Smooth muscle cell (in vitro differentiated cells): ENCODE data around the gene USP24. TPM values are rescaled to one million over a fixed set of nuclear protein-coding genes. Genes with fewer than 3 reads are reported as not detected.

Experiments used
- DNase-seq: peaks from one replicate; lab custom pipeline; 2025; ENCODE audit not compliant: unreplicated experiment; lab: John Stamatoyannopoulos, UW
- H2AFZ ChIP-seq: fragments of 200-600 bp; sonication (generic); 2 replicates; pipeline ENCODE4 v1.6.0; 2016; ENCODE audit warnings: antibody characterized with exemption, low read depth, mild to moderate bottlenecking
- H3F3A ChIP-seq: fragments of 200-600 bp; sonication (generic); 2 replicates; pipeline ENCODE4 v1.6.0; 2017; ENCODE audit warnings: antibody characterized with exemption, low read depth
- H3K27ac ChIP-seq: fragments of 200-600 bp; sonication (generic); 2 replicates; pipeline ENCODE4 v1.5.1; 2016; ENCODE audit warnings: low read depth, mild to moderate bottlenecking
- H3K27me3 ChIP-seq: fragments of 200-600 bp; sonication (generic); 2 replicates; pipeline ENCODE4 v1.6.1; 2016; ENCODE audit warnings: low read depth, mild to moderate bottlenecking
- H3K36me3 ChIP-seq: fragments of 200-600 bp; sonication (generic); 2 replicates; pipeline ENCODE4 v1.5.1; 2016; ENCODE audit warnings: low read depth
- H3K4me1 ChIP-seq: fragments of 200-600 bp; sonication (generic); 2 replicates; pipeline ENCODE4 v1.5.1; 2016; ENCODE audit warnings: low read depth
- H3K4me2 ChIP-seq: fragments of 200-600 bp; sonication (generic); 2 replicates; pipeline ENCODE4 v1.6.0; 2016; ENCODE audit warnings: mild to moderate bottlenecking
- H3K4me3 ChIP-seq: fragments of 200-600 bp; sonication (generic); 2 replicates; pipeline ENCODE4 v1.5.1; 2016; ENCODE audit warnings: mild to moderate bottlenecking
- H3K79me2 ChIP-seq: fragments of 200-600 bp; sonication (generic); 2 replicates; pipeline ENCODE4 v1.6.0; 2016; ENCODE audit warnings: low read depth, mild to moderate bottlenecking
- H3K9ac ChIP-seq: fragments of 200-600 bp; sonication (generic); 2 replicates; pipeline ENCODE4 v1.6.0; 2016; ENCODE audit warnings: low read depth
- H3K9me3 ChIP-seq: fragments of 200-600 bp; sonication (generic); replicated peaks from 2 replicates; pipeline ENCODE4 v1.5.1; 2016; ENCODE audit warnings: low read depth
- H4K20me1 ChIP-seq: fragments of 200-600 bp; sonication (generic); 2 replicates; pipeline ENCODE4 v1.6.0; 2016; ENCODE audit warnings: low read depth
- WGBS: methylation state at CpG from one replicate; pipeline ENCODE4 v1.1.7; 2016; ENCODE audit warnings: low lambda C conversion rate; 5-methylcytosine and 5-hydroxymethylcytosine counted together
- polyA plus RNA-seq: library from polyadenylated mRNA; unstranded; fragments of >200 nt; fragmentation: Nextera tagmentation; extraction: Ambion mirVana; gene quantifications from 2 replicates; pipeline ENCODE4 v1.2.1, GENCODE V29; 2016
- total RNA-seq: library from RNA; depleted of rRNA; stranded (reverse); fragments of >200 nt; gene quantifications from 2 replicates; pipeline ENCODE4 v1.2.3, GENCODE V29; 2014
- TF ChIP-seq, protein P1 (sequence below): fragments of 200-600 bp; sonication (generic); IDR thresholded peaks from 2 replicates; pipeline ENCODE4 v1.5.1; 2017; ENCODE audit warnings: borderline replicate concordance, mild to moderate bottlenecking, antibody characterized with exemption; ENCODE audit not compliant: insufficient read depth, poor library complexity, severe bottlenecking

Gene USP24
- total and polyA plus RNA-seq, 2 experiments from 2014 or later: 3.6 to 25.9 TPM

DNA sequence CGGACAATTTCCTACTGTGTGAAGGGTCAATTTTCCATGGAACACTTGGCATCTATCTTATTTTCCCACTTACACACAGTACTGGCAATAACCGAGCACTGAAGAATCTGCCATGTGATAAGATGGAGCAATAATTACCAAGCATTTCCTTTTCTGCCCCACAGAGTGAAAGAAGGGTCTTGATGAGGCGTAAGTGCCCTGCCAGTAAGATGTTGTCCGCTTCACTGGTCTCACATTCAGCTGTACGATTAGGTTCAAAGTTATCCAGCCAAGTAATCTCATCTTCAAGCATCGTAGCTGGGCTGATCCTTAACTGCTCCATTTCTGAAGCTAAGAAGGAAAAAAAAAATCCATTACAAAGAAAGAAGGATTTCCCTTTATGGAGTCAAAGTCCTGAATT is 108.1 kb downstream of the USP24 start:
- H3K36me3 ChIP-seq: peaks cover 40% of the 10 kb centered on the region
- TF ChIP-seq, protein P1, sequence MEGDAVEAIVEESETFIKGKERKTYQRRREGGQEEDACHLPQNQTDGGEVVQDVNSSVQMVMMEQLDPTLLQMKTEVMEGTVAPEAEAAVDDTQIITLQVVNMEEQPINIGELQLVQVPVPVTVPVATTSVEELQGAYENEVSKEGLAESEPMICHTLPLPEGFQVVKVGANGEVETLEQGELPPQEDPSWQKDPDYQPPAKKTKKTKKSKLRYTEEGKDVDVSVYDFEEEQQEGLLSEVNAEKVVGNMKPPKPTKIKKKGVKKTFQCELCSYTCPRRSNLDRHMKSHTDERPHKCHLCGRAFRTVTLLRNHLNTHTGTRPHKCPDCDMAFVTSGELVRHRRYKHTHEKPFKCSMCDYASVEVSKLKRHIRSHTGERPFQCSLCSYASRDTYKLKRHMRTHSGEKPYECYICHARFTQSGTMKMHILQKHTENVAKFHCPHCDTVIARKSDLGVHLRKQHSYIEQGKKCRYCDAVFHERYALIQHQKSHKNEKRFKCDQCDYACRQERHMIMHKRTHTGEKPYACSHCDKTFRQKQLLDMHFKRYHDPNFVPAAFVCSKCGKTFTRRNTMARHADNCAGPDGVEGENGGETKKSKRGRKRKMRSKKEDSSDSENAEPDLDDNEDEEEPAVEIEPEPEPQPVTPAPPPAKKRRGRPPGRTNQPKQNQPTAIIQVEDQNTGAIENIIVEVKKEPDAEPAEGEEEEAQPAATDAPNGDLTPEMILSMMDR: no peak
- H3K79me2 ChIP-seq: no peaks in the 10 kb centered on the region

DNA sequence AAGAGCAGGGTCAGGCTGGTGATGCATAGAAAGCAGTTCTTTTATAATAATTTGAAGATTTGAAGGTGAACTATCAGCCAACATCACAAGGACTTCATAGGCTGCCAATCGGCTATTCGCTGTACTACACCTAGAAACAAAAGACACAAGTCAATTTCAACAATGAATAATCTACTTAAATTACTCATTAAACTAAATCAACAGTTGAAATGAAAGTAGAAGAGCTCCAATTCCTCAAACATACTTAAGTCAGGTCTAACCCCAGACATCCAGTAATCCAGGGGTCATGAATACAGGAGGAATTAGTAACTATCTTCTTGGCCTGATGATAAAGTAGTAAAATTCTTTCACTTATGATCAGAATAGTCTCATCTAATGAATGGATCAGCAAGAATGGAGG is 111.3 kb downstream of the USP24 start:
- H3F3A ChIP-seq: no peaks in the 10 kb centered on the region
- no peaks in the 10 kb centered on the region for H3K27me3 ChIP-seq
- WGBS: 99% methylated on average over 2 of the region's 2 CpGs
- no peak overlapping the region for H3K27ac ChIP-seq
- no peaks in the 10 kb centered on the region for H3K9me3 ChIP-seq
- TF ChIP-seq, protein P1: no peak
- no peak overlapping the region for H3K9ac ChIP-seq
- no peaks in the 10 kb centered on the region for H3K4me1 ChIP-seq
- no peak for DNase-seq
- H3K4me2 ChIP-seq: no peak overlapping the region
- no peaks in the 10 kb centered on the region for H4K20me1 ChIP-seq
- no peaks in the 10 kb centered on the region for H3K79me2 ChIP-seq
- peaks cover 28% of the 10 kb centered on the region for H3K36me3 ChIP-seq
- no peak overlapping the region for H3K4me3 ChIP-seq
- H2AFZ ChIP-seq: no peak overlapping the region

More for the DNA sequence above, 108.1 kb downstream of the USP24 start:
- no peak overlapping the region for H3K4me3 ChIP-seq
- H3K9ac ChIP-seq: no peak overlapping the region
- no peak for DNase-seq
- H3K27me3 ChIP-seq: no peaks in the 10 kb centered on the region
- no peak overlapping the region for H3K4me2 ChIP-seq
- H3F3A ChIP-seq: no peaks in the 10 kb centered on the region
- no peaks in the 10 kb centered on the region for H3K4me1 ChIP-seq
- H2AFZ ChIP-seq: no peak overlapping the region
- 79% methylated on average over 6 of the region's 6 CpGs for WGBS
- no peak overlapping the region for H3K27ac ChIP-seq
- H4K20me1 ChIP-seq: no peaks in the 10 kb centered on the region
- H3K9me3 ChIP-seq: no peaks in the 10 kb centered on the region

DNA sequence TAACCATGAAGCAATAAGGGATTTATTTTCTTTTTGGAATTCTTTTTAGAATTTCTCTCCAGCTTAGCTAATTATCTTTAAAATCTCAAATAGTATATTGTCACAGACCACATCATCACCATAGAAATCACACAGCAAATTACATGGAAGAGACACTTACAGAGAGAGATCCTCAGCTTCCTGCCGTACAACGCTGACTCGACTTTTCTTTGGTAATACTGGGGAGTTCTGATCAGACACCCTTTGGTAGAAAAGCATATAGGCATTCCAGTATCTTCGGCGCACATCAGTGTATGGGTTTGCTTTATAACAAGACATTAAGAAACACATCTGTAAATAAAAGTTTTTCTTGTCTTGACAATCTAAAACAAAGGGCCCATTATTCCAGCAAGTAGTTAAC is 120.1 kb downstream of the USP24 start:
- 98% methylated on average over 5 of the region's 5 CpGs for whole genome bisulfite sequencing
- H2AFZ ChIP-seq: no peak overlapping the region
- H3K36me3 ChIP-seq: no peaks in the 10 kb centered on the region
- H3K79me2 ChIP-seq: no peaks in the 10 kb centered on the region
- DNase-seq: no peak
- no peaks in the 10 kb centered on the region for H3F3A ChIP-seq
- no peaks in the 10 kb centered on the region for H3K9me3 ChIP-seq
- H3K4me1 ChIP-seq: no peaks in the 10 kb centered on the region
- TF ChIP-seq, protein P1: no peak
- H3K9ac ChIP-seq: no peak overlapping the region
- no peaks in the 10 kb centered on the region for H4K20me1 ChIP-seq
- no peak overlapping the region for H3K4me3 ChIP-seq
- H3K27me3 ChIP-seq: no peaks in the 10 kb centered on the region
- no peak overlapping the region for H3K27ac ChIP-seq
- no peak overlapping the region for H3K4me2 ChIP-seq

DNA sequence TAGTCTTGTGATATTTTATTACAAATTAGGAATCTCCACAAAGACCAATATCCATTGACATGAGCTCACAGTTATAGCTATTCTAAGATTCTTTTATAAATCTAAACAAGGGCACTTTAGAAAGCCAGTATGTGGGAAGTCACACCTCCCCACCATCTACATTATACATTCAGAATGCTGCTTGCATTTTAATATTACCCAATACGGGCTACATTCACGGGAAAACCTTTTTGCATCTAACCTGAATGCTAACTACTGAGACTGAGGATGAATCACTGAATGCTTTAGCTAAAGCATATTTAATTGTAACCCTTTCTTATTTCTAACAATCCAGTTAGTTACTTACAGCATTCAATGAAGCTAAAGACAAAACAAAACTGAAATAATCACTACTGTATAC is 122.7 kb downstream of the USP24 start:
- H3K4me3 ChIP-seq: no peak overlapping the region
- no peaks in the 10 kb centered on the region for H3K36me3 ChIP-seq
- WGBS: 96% methylated on average over 2 of the region's 2 CpGs
- H3F3A ChIP-seq: no peaks in the 10 kb centered on the region
- no peak overlapping the region for H3K4me2 ChIP-seq
- no peaks in the 10 kb centered on the region for H3K79me2 ChIP-seq
- no peak overlapping the region for H3K27ac ChIP-seq
- DNase-seq: no peak
- H3K4me1 ChIP-seq: no peaks in the 10 kb centered on the region
- no peaks in the 10 kb centered on the region for H3K9me3 ChIP-seq
- no peak overlapping the region for H2AFZ ChIP-seq
- H4K20me1 ChIP-seq: no peaks in the 10 kb centered on the region
- no peak overlapping the region for H3K9ac ChIP-seq
- TF ChIP-seq, protein P1: no peak
- no peaks in the 10 kb centered on the region for H3K27me3 ChIP-seq
